Activated T-helper 17 cell treated with anti-CD3 and anti-CD28 coated beads, Interleukin-2, amount 50 U/mL, for 72 hours (primary cell): ENCODE measurements around the gene MC2R. TPM values are rescaled to one million over a fixed set of nuclear protein-coding genes. Genes with fewer than 3 reads are reported as not detected.

Source experiments
- ATAC-seq: fragments of 150-1000 bp; cut with Tn5 transposase; replicated peaks from 2 replicates; pipeline ENCODE4 v1.10.0; 2021; ENCODE audit warnings: mild to moderate bottlenecking, moderate library complexity
- H3K27ac Mint-ChIP-seq: one replicate; pipeline ENCODE4 v1.8.0; 2022; ENCODE audit warnings: mixed read lengths
- H3K27me3 Mint-ChIP-seq: one replicate; pipeline ENCODE4 v1.8.0; 2022; ENCODE audit warnings: mixed read lengths
- H3K36me3 Mint-ChIP-seq: one replicate; pipeline ENCODE4 v1.8.0; 2022; ENCODE audit warnings: low read depth, mild to moderate bottlenecking, mixed read lengths
- H3K4me1 Mint-ChIP-seq: one replicate; pipeline ENCODE4 v1.8.0; 2022; ENCODE audit warnings: mixed read lengths
- H3K4me3 Mint-ChIP-seq: one replicate; pipeline ENCODE4 v1.8.0; 2022; ENCODE audit warnings: mild to moderate bottlenecking, mixed read lengths
- H3K9me3 Mint-ChIP-seq: one replicate; pipeline ENCODE4 v1.8.0; 2022; ENCODE audit warnings: mixed read lengths
- total RNA-seq, 2 donors: library from RNA; stranded (reverse); gene quantifications; one replicate each; pipeline ENCODE4 v1.2.3, GENCODE V29; 2022

MC2R gene
- not detected for total RNA-seq

DNA sequence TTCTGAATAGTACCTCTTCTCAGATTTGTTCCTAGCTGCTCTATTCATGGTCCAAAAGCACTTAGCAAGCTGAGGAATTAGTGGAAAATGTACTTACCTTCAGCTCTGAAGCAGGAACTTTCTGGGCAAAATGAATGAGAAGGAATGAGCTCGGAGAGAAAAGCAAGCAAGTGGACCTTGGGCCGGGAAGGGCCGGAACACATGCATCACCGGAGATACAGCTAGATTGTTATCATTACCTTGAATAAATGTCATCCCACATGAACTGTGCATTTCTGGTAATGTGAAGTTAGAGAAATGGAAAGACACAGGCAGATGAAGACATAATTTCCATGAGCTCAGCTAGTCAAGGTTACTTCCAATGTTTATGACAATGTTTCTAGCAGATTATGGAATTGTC, at the start of gene MC2R:
Gene MC2R (minus strand): TSS at position 146 of the 400 bp plus-strand sequence. CDS start 30,018 bp downstream, outside the sequence.
- Mint-ChIP-seq H3K9me3 (no peaks in the 10 kb centered on the region), H3K36me3 (no peaks in the 10 kb centered on the region), H3K4me3 (no peak within 1 kb of the TSS), H3K27ac (no peak within 1 kb of the TSS), H3K4me1 (no peaks in the 10 kb centered on the region), H3K27me3 (peaks cover 3% of the 10 kb centered on the region)
- no peak for ATAC-seq

- Mint-ChIP-seq H3K9me3 (peaks cover 5% of the 10 kb centered on the region), H3K4me3 (no peak overlapping the region), H3K4me1 (no peaks in the 10 kb centered on the region), H3K36me3 (no peaks in the 10 kb centered on the region), H3K27me3 (no peaks in the 10 kb centered on the region), H3K27ac (no peak overlapping the region)
- no peak for ATAC-seq
Observed at GRCh38 chr18:13945811-13946210, 30.5 kb upstream of the MC2R start.

DNA sequence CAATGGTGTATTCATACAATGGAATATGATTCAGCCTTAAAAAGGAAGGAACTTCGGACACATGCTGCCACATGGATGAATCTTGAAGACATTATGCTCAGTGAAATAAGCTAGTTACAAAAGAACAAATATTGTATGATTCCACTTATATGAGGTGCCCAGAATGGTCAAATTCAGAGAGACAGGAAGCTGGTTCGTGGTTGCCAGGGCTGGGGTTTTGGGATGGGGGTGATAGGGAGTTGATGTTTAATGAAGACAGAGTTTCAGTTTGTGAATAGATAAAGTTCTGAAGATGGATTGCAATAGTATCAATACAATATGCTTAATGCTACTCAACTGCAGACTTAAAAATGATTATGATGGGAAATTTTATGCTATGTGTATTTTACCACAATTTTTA, 28.0 kb upstream of the MC2R start:
- Mint-ChIP-seq H3K27me3 (no peaks in the 10 kb centered on the region), H3K27ac (no peak overlapping the region), H3K4me3 (no peak overlapping the region), H3K36me3 (no peaks in the 10 kb centered on the region), H3K4me1 (no peaks in the 10 kb centered on the region), H3K9me3 (peaks cover 5% of the 10 kb centered on the region)
- no peak for ATAC-seq

- no peaks in the 10 kb centered on the region for H3K9me3 Mint-ChIP-seq
- no peak overlapping the region for H3K27ac Mint-ChIP-seq
- no peaks in the 10 kb centered on the region for H3K27me3 Mint-ChIP-seq
- no peak for ATAC-seq
- no peaks in the 10 kb centered on the region for H3K4me1 Mint-ChIP-seq
- H3K4me3 Mint-ChIP-seq = no peak overlapping the region
- no peaks in the 10 kb centered on the region for H3K36me3 Mint-ChIP-seq
Observed at GRCh38 chr18:13940326-13940725, 25.0 kb upstream of the MC2R start.

GRCh38 chr18:13934676-13935075, 19.3 kb upstream of the MC2R start:
- Mint-ChIP-seq H3K4me3 (no peak overlapping the region), H3K36me3 (no peaks in the 10 kb centered on the region), H3K27me3 (no peaks in the 10 kb centered on the region), H3K9me3 (no peaks in the 10 kb centered on the region), H3K27ac (no peak overlapping the region), H3K4me1 (no peaks in the 10 kb centered on the region)
- no peak for ATAC-seq

DNA sequence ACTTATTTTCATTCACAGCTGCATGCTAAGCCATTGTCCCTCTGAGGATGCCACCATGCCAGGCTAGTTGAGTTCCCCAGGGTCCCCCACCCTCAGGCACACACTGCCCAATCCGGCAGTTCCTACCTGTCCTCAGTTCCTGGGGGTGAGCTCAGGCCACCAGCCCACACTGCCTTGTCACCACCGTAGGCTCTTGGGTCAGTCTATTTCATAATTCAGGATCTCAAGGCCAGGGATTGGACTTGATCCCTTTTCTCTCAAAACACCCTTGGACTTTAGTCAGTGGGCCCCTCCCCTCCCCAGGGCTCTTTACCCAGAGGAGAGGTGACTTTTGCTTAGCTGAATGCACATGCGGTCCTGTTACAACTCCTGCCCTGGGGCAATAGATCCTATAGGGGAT, 18.7 kb upstream of the MC2R start:
- Mint-ChIP-seq H3K4me1 (no peaks in the 10 kb centered on the region), H3K36me3 (no peaks in the 10 kb centered on the region), H3K4me3 (no peak overlapping the region), H3K27ac (no peak overlapping the region), H3K9me3 (no peaks in the 10 kb centered on the region), H3K27me3 (no peaks in the 10 kb centered on the region)
- ATAC-seq = no peak

DNA sequence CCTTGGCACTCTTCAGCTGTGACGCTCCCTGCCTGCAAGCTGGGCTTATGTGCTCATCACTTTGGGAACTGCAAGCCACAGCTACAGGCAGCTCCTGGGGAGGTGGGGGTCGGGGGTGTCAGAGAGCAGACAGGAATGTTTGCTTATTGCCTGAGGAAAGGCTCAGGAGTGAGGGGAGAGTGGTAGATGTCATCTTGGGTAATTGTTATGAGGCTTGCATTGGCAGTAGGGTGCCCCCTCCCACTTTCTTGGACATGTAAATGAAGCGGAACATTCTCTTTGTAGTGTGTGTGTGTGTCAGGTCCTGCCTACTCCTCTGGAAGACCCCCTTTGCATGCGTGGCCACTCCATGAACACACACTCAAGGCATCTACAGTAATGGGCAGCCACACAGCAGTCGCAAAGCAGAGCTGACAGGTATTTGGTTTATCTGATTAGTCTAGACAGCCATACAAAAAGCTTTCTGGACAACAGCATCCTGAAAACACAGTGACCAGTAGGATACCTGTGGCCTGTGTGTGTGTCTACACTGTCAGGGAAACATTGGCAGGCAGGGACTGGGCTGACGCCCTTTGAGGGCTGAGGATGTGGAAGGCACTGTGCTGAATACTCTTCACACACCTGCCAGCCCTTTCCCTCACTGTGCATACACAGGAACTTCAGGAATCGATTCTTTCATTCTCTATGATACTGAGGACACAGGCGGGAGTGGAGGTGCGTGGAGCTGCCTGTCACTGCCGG, 17.1 kb upstream of the MC2R start:
- no peaks in the 10 kb centered on the region for H3K4me1 Mint-ChIP-seq
- H3K4me3 Mint-ChIP-seq = no peak overlapping the region
- H3K36me3 Mint-ChIP-seq = no peaks in the 10 kb centered on the region
- no peak overlapping the region for H3K27ac Mint-ChIP-seq
- H3K9me3 Mint-ChIP-seq = peaks cover 7% of the 10 kb centered on the region
- H3K27me3 Mint-ChIP-seq = no peaks in the 10 kb centered on the region
- ATAC-seq = no peak

- Mint-ChIP-seq H3K27me3 (no peaks in the 10 kb centered on the region), H3K27ac (no peak overlapping the region), H3K4me3 (no peak overlapping the region)
Observed at GRCh38 chr18:13930964-13931363, 15.6 kb upstream of the MC2R start.

DNA sequence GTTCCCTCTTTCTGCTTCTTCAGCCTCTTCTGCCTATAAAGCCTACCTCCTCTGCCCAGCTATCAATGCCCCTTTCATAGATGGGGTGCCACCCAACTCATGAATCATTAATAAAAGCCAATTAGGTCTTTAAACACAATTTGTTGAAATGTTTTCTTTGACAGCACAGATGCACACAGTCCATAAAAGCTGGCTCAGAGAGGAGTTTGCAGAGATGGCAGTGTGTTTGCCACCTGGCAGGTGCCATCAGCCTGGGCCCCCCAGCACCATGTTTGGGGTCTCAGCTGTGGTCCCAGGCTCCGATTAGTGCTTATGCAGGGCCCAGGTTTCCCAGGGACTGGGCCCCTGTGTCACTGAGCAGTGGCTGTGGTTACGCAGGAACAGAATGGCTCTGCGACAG, 7.9 kb upstream of the MC2R start:
- no peak for ATAC-seq
- Mint-ChIP-seq H3K4me3 (no peak overlapping the region), H3K4me1 (no peaks in the 10 kb centered on the region), H3K27me3 (peaks cover 12% of the 10 kb centered on the region), H3K36me3 (no peaks in the 10 kb centered on the region), H3K27ac (no peak overlapping the region), H3K9me3 (peaks cover 2% of the 10 kb centered on the region)

More at GRCh38 chr18:13930964-13931363, 15.6 kb upstream of the MC2R start:
- ATAC-seq = no peak
- Mint-ChIP-seq H3K9me3 (peaks cover 7% of the 10 kb centered on the region), H3K36me3 (no peaks in the 10 kb centered on the region), H3K4me1 (no peaks in the 10 kb centered on the region)

DNA sequence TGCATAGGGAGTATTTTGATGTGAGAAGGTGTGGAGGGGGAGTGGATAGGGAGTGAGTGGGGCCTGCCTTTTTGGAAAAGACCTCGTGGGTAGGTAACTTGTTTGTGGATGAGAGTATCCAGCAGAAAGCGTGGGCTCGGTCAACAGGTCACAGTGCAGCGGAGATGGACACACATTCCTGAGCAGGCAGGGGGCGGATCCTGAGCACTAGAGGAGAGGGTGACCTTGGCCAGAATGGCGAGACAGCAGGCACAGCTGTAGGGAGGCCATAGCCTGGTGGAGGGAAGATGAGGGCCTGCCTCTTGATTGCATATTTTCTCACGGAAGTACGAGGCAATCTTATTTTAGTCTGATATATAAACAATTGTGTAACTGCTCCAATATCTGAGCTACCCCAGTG, 3.6 kb upstream of the MC2R start:
- Mint-ChIP-seq H3K4me1 (no peaks in the 10 kb centered on the region), H3K27ac (no peak overlapping the region), H3K27me3 (peaks cover 9% of the 10 kb centered on the region), H3K4me3 (no peak overlapping the region), H3K9me3 (no peaks in the 10 kb centered on the region), H3K36me3 (no peaks in the 10 kb centered on the region)
- no peak for ATAC-seq

DNA sequence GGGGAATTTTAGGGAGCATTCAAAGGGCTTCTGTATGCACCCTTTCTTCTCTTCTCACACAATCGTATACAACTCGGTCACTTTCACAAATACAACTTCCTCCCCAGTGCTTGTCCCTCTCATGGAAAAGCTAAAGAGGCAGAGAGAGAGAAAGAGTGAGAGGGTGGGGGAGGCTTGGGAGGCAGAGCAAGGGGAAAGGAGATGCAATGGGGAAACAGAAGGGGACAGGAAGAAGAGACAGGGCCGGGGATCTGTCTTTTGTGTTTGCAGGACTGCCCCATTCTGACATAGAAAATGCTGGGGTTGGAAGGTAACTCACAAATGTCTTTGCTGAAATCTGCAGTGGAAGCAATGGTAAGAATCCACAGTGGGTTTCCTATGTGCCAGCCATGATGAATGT, 2.1 kb upstream of the MC2R start:
- no peak overlapping the region for H3K4me3 Mint-ChIP-seq
- ATAC-seq = no peak
- H3K27ac Mint-ChIP-seq = no peak overlapping the region
- no peaks in the 10 kb centered on the region for H3K36me3 Mint-ChIP-seq
- H3K27me3 Mint-ChIP-seq = peaks cover 7% of the 10 kb centered on the region
- no peaks in the 10 kb centered on the region for H3K4me1 Mint-ChIP-seq
- H3K9me3 Mint-ChIP-seq = no peaks in the 10 kb centered on the region

GRCh38 chr18:13916559-13916958, 1.2 kb upstream of the MC2R start:
- Mint-ChIP-seq H3K27me3 (peaks cover 4% of the 10 kb centered on the region), H3K9me3 (no peaks in the 10 kb centered on the region), H3K27ac (no peak overlapping the region), H3K4me3 (no peak overlapping the region), H3K4me1 (no peaks in the 10 kb centered on the region), H3K36me3 (no peaks in the 10 kb centered on the region)
- ATAC-seq = no peak

- no peak for ATAC-seq
- Mint-ChIP-seq H3K4me1 (no peaks in the 10 kb centered on the region), H3K27ac (no peak overlapping the region), H3K27me3 (peaks cover 4% of the 10 kb centered on the region), H3K9me3 (no peaks in the 10 kb centered on the region), H3K36me3 (no peaks in the 10 kb centered on the region), H3K4me3 (no peak overlapping the region)
Observed at GRCh38 chr18:13915995-13916431, 677 bp upstream of the MC2R start.

GRCh38 chr18:13914756-13915155, 580 bp downstream of the MC2R start:
- H3K4me3 Mint-ChIP-seq = no peak overlapping the region
- H3K27me3 Mint-ChIP-seq = no peaks in the 10 kb centered on the region
- no peak for ATAC-seq
- no peaks in the 10 kb centered on the region for H3K4me1 Mint-ChIP-seq
- H3K27ac Mint-ChIP-seq = no peak overlapping the region
- H3K36me3 Mint-ChIP-seq = no peaks in the 10 kb centered on the region
- no peaks in the 10 kb centered on the region for H3K9me3 Mint-ChIP-seq

DNA sequence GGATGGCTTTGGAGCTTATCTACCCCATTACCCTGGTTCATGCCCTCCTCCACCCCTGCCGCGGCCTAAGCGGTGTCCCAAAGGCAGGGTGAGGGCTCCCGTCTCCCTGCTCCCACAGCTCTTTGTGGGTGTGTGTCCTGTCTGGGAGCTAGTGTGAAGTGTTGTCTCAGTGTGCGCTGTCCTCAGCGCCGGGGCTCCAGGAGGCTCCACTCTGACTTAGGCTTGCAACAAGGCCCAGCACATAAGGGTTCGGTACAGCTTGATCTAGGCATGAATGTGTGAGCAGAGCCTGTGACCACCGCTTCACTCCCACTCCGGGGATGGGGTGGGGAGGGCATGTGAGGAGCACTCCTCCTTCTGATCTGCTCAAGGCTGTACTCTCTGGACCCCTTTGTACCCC, 1.2 kb downstream of the MC2R start:
- ATAC-seq = no peak
- H3K27me3 Mint-ChIP-seq = no peaks in the 10 kb centered on the region
- no peaks in the 10 kb centered on the region for H3K4me1 Mint-ChIP-seq
- no peaks in the 10 kb centered on the region for H3K36me3 Mint-ChIP-seq
- H3K4me3 Mint-ChIP-seq = no peak overlapping the region
- H3K27ac Mint-ChIP-seq = no peak overlapping the region
- no peaks in the 10 kb centered on the region for H3K9me3 Mint-ChIP-seq

GRCh38 chr18:13913205-13913604, 2.1 kb downstream of the MC2R start:
- Mint-ChIP-seq H3K27ac (no peak overlapping the region), H3K4me1 (no peaks in the 10 kb centered on the region), H3K36me3 (no peaks in the 10 kb centered on the region), H3K4me3 (no peak overlapping the region), H3K9me3 (no peaks in the 10 kb centered on the region), H3K27me3 (no peaks in the 10 kb centered on the region)
- ATAC-seq = no peak
